ENCODE measurements around the gene STXBP5L.

DNA sequence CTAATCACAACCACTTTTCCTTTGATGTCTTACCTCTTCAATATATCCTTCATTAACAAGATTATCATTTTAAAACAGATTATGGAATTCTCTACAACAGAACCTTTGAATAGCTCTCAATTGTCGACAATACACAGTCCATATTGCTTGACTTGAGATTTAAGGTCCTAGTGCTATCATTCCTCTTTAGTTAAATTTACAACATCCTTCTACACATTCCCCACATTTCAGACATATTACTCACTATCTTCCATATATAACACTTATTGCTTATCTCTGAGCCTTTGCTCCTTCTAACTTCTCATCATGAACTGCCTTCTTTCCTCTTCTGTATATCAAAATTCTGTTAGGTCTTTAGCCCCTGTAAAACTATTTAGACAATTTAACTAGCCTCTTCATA lies 247.0 kb downstream of the STXBP5L start:
- TF ChIP-seq, protein P1, sequence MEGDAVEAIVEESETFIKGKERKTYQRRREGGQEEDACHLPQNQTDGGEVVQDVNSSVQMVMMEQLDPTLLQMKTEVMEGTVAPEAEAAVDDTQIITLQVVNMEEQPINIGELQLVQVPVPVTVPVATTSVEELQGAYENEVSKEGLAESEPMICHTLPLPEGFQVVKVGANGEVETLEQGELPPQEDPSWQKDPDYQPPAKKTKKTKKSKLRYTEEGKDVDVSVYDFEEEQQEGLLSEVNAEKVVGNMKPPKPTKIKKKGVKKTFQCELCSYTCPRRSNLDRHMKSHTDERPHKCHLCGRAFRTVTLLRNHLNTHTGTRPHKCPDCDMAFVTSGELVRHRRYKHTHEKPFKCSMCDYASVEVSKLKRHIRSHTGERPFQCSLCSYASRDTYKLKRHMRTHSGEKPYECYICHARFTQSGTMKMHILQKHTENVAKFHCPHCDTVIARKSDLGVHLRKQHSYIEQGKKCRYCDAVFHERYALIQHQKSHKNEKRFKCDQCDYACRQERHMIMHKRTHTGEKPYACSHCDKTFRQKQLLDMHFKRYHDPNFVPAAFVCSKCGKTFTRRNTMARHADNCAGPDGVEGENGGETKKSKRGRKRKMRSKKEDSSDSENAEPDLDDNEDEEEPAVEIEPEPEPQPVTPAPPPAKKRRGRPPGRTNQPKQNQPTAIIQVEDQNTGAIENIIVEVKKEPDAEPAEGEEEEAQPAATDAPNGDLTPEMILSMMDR (IDR thresholded peaks at IDR 0.05) = no peak
- no peak for TF ChIP-seq POLR2A (IDR thresholded peaks at IDR 0.05)
